A549 (cell line): Measurements from ENCODE around the gene GLCE.

Experiments
- BCL3 ChIP-seq: fragments of >200 bp; sonication (Bioruptor Twin); formaldehyde crosslinking; IDR thresholded peaks from 3 replicates; pipeline ENCODE4 v1.6.1; 2016
- HOXB5 ChIP-seq: fragments of 250-450 bp; sonication (Bioruptor Pico); IDR thresholded peaks from 2 replicates; pipeline ENCODE4 v1.5.0; 2020; ENCODE audit warnings: mild to moderate bottlenecking, moderate library complexity
- POLR2A ChIP-seq: IDR thresholded peaks from 2 replicates; pipeline ENCODE4 v1.6.1; 2012; ENCODE audit warnings: mild to moderate bottlenecking, low read length
- ZSCAN20 ChIP-seq: fragments of 250-450 bp; sonication (Bioruptor Pico); IDR thresholded peaks from 2 replicates; pipeline ENCODE4 v1.8.0; 2022; ENCODE audit warnings: mild to moderate bottlenecking, moderate library complexity
- TF ChIP-seq, protein P1 (sequence below): fragments of >200 bp; sonication (Bioruptor Twin); formaldehyde crosslinking; IDR thresholded peaks from 3 replicates; pipeline ENCODE4 v1.5.1; 2016

- TF ChIP-seq HOXB5 (no peak), ZSCAN20 (no peak), POLR2A (no peak), BCL3 (no peak)
- TF ChIP-seq, protein P1, sequence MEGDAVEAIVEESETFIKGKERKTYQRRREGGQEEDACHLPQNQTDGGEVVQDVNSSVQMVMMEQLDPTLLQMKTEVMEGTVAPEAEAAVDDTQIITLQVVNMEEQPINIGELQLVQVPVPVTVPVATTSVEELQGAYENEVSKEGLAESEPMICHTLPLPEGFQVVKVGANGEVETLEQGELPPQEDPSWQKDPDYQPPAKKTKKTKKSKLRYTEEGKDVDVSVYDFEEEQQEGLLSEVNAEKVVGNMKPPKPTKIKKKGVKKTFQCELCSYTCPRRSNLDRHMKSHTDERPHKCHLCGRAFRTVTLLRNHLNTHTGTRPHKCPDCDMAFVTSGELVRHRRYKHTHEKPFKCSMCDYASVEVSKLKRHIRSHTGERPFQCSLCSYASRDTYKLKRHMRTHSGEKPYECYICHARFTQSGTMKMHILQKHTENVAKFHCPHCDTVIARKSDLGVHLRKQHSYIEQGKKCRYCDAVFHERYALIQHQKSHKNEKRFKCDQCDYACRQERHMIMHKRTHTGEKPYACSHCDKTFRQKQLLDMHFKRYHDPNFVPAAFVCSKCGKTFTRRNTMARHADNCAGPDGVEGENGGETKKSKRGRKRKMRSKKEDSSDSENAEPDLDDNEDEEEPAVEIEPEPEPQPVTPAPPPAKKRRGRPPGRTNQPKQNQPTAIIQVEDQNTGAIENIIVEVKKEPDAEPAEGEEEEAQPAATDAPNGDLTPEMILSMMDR: no peak
These were observed 42.3 kb upstream of the GLCE start for GRCh38 chr15:69118089-69118488.
